ENCODE measurements around the gene FRAT1. TPM values are rescaled to one million over a fixed set of nuclear protein-coding genes. Genes with fewer than 3 reads are reported as not detected.
"Not testable (repeated sequence)": the region's sequence is repeated elsewhere in the genome, so short reads cannot be mapped to it uniquely, and the experiment has no call there.

FRAT1 gene
- total RNA-seq, 1 experiment from 2014 or later, result 2.5 TPM

DNA sequence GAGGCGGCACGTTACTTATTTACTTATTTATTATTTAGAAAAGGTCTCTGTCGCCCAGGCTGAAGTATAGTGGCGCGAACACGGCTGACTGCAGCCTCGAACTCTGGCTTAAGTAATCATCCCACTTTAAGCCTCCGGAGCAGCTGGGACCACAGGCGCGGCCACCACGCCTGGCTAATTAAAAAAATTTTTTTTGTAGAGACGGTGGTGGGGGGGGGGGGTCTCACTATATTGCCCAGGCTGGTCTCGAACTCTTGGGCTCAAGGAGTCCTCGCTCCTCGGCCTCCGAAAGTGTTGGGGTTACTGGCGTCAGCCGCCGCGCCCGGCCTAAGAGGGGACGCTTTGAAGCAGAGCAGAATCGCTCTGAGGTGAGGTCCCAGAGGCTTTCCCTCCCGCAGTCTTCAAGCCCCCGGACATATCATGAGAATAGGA, 16.1 kb downstream of the FRAT1 start:
- DNase-seq, result no peak
- Histone ChIP-seq H3K4me3 (ENCODE audit: low read length) (peak overlapping the region; percentile 69; the same call in 1 of the 2 replicates), H3K9ac (ENCODE audit: low read length) (peak overlapping the region; percentile 80), H3K27ac (ENCODE audit: low read length) (no peak overlapping the region), H3K36me3 (ENCODE audit: insufficient read depth, low read length) (no peaks in the 10 kb centered on the region), H3K27me3 (ENCODE audit: low read length) (no peaks in the 10 kb centered on the region), H3K4me1 (ENCODE audit: low read length) (peaks cover 31% of the 10 kb centered on the region), H2AFZ (ENCODE audit: low read length) (no peak overlapping the region), H3K9me2 (replicated peaks; ENCODE audit: insufficient read depth, low read length) (no peaks in the 10 kb centered on the region), H3K79me2 (ENCODE audit: low read length) (peaks cover 19% of the 10 kb centered on the region), H3K4me2 (ENCODE audit: low read depth, low read length, poor library complexity, severe bottlenecking) (peak overlapping the region; percentile 78), H3K9me3 (ENCODE audit: low read length) (no peaks in the 10 kb centered on the region), H4K20me1 (ENCODE audit: insufficient read depth, low read depth, low read length) (peaks cover 8% of the 10 kb centered on the region; the same call in 1 of the 2 replicates)

DNA sequence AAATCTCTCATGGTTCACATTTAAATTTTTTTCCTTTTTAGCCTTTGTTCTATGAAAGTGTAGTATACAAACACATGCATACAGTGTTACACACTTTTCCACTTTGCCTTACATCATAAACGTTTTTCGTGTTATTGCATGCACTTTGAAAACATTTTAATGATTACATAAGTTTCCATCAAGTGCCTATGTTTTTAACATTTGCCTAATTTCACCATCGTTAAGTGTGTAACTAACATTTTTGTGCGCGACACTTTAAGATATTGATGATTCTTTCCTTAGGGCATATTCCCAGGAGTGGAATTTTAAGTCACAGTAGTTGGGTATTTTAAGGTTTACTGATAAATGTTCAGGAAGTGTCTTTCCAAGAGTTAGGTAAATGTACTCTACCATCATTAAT, 16.9 kb downstream of the FRAT1 start:
- H3K36me3 ChIP-seq (ENCODE audit: insufficient read depth, low read length), result no peaks in the 10 kb centered on the region
- H3K79me2 ChIP-seq (ENCODE audit: low read length), result peaks cover 19% of the 10 kb centered on the region
- H3K9me2 ChIP-seq (replicated peaks; ENCODE audit: insufficient read depth, low read length), result no peaks in the 10 kb centered on the region
- peaks cover 31% of the 10 kb centered on the region for H3K4me1 ChIP-seq (ENCODE audit: low read length)
- peak overlapping the region; percentile 35 for H3K4me2 ChIP-seq (ENCODE audit: low read depth, low read length, poor library complexity, severe bottlenecking)
- H3K9me3 ChIP-seq (ENCODE audit: low read length), result no peaks in the 10 kb centered on the region
- H3K27ac ChIP-seq (ENCODE audit: low read length), result no peak overlapping the region
- no peak overlapping the region for H3K9ac ChIP-seq (ENCODE audit: low read length)
- no peak for DNase-seq
- no peak overlapping the region for H2AFZ ChIP-seq (ENCODE audit: low read length)
- no peaks in the 10 kb centered on the region for H3K27me3 ChIP-seq (ENCODE audit: low read length)
- peaks cover 8% of the 10 kb centered on the region; the same call in 1 of the 2 replicates for H4K20me1 ChIP-seq (ENCODE audit: insufficient read depth, low read depth, low read length)
- H3K4me3 ChIP-seq (ENCODE audit: low read length), result no peak overlapping the region

DNA sequence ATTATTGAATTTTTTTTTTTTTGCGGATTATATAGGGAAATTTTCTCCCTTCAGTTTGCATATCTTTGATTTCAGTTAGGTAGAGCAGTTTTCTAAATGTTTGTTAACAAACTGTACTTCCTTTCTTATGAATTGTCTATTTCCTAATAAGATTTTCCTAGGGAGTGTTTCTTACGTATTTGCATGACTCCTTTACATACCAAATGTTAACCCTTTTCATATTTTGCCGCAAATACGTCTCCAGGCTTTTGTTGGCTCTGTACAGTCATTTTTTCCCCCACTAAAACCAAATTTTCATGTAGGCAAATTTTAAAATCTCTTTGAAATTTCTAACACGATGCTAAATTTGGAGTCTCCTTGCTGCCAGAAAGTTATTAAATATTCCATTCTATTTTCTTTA, 17.4 kb downstream of the FRAT1 start:
- Histone ChIP-seq H3K9ac (ENCODE audit: low read length) (no peak overlapping the region), H3K9me2 (replicated peaks; ENCODE audit: insufficient read depth, low read length) (no peaks in the 10 kb centered on the region), H4K20me1 (ENCODE audit: insufficient read depth, low read depth, low read length) (peaks cover 8% of the 10 kb centered on the region; the same call in 1 of the 2 replicates), H3K4me1 (ENCODE audit: low read length) (peaks cover 31% of the 10 kb centered on the region), H3K4me3 (ENCODE audit: low read length) (no peak overlapping the region), H3K9me3 (ENCODE audit: low read length) (no peaks in the 10 kb centered on the region), H3K27ac (ENCODE audit: low read length) (no peak overlapping the region), H2AFZ (ENCODE audit: low read length) (no peak overlapping the region), H3K79me2 (ENCODE audit: low read length) (peaks cover 19% of the 10 kb centered on the region), H3K27me3 (ENCODE audit: low read length) (no peaks in the 10 kb centered on the region), H3K4me2 (ENCODE audit: low read depth, low read length, poor library complexity, severe bottlenecking) (peak overlapping the region; percentile 35), H3K36me3 (ENCODE audit: insufficient read depth, low read length) (no peaks in the 10 kb centered on the region)
- peak; percentile 45 for DNase-seq

DNA sequence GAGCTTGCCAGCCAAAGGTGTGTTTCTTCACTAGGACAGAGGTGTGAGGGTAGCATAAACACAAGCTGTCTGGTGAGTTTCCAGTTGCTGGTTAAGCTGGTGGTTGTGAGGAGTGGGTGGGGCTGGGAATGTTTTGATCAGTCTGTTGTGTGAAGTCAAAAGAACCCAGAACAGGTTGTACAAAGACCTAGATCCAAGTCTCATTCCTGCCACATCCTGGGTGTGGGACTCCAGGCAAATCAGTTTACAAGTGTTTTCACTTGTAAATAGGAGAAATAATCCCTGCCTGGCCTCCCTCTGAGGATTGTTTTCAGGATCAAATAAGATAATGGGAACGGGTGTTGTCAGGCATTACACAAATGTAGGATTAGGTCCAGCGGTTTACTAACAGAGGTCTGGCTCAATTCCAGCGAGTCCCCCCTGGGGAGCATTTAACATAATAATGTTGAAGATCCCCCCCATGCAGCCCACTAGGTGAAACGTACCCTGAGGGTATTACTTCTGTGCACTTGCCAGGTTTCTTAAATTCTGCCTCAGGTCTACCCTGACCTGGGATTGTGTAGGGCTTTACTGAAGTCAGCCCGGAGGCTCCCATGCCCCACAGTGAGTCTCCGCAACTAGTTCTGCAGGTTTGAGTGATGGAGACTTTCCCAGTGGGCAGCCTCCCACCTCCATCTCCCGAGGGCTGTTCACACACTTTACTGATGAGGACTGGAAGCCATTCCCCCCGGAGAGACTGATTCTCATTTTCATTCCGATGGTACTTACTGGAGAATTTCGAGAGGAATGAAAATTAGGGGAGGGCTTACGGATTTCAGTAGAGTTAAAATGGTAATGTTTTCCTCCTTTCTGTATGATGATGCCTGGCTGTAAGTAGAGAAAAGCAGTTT, 18.1 kb downstream of the FRAT1 start:
- no peaks in the 10 kb centered on the region for H3K9me3 ChIP-seq (ENCODE audit: low read length)
- H4K20me1 ChIP-seq (ENCODE audit: insufficient read depth, low read depth, low read length), result peaks cover 8% of the 10 kb centered on the region; the same call in 1 of the 2 replicates
- no peaks in the 10 kb centered on the region for H3K36me3 ChIP-seq (ENCODE audit: insufficient read depth, low read length)
- no peak overlapping the region for H2AFZ ChIP-seq (ENCODE audit: low read length)
- H3K9ac ChIP-seq (ENCODE audit: low read length), result no peak overlapping the region
- no peaks in the 10 kb centered on the region for H3K27me3 ChIP-seq (ENCODE audit: low read length)
- H3K27ac ChIP-seq (ENCODE audit: low read length), result no peak overlapping the region
- no peaks in the 10 kb centered on the region for H3K9me2 ChIP-seq (replicated peaks; ENCODE audit: insufficient read depth, low read length)
- H3K4me3 ChIP-seq (ENCODE audit: low read length), result no peak overlapping the region
- peak overlapping the region; percentile 35 for H3K4me2 ChIP-seq (ENCODE audit: low read depth, low read length, poor library complexity, severe bottlenecking)
- H3K79me2 ChIP-seq (ENCODE audit: low read length), result peaks cover 15% of the 10 kb centered on the region
- DNase-seq, result no peak
- H3K4me1 ChIP-seq (ENCODE audit: low read length), result peaks cover 31% of the 10 kb centered on the region

DNA sequence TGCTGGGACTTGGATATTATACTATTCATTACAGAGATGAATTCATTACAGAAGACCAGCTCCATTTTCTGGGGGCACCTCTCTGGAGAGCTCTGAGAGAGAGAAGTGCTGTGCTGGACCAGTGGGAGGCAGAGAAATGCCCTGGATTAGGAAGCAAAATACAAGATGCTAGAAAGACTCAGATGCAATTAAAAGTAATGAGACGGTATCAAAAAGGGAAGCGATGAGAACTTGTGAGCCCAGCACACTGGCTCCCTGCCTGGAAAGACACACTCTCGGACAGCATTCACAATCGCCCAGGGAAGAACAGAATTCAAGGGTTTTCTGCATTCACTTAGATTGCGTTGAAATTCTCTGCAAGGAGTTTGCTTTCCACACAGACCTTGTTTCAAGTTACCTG, 19.0 kb downstream of the FRAT1 start:
- no peaks in the 10 kb centered on the region for H3K9me2 ChIP-seq (replicated peaks; ENCODE audit: insufficient read depth, low read length)
- no peaks in the 10 kb centered on the region for H3K9me3 ChIP-seq (ENCODE audit: low read length)
- no peak for DNase-seq
- H2AFZ ChIP-seq (ENCODE audit: low read length), result no peak overlapping the region
- H3K79me2 ChIP-seq (ENCODE audit: low read length), result peaks cover 7% of the 10 kb centered on the region
- no peaks in the 10 kb centered on the region for H3K36me3 ChIP-seq (ENCODE audit: insufficient read depth, low read length)
- H3K27ac ChIP-seq (ENCODE audit: low read length), result no peak overlapping the region
- no peak overlapping the region for H3K4me3 ChIP-seq (ENCODE audit: low read length)
- no peak overlapping the region for H3K4me2 ChIP-seq (ENCODE audit: low read depth, low read length, poor library complexity, severe bottlenecking)
- no peaks in the 10 kb centered on the region for H3K27me3 ChIP-seq (ENCODE audit: low read length)
- peaks cover 5% of the 10 kb centered on the region; the same call in 1 of the 2 replicates for H4K20me1 ChIP-seq (ENCODE audit: insufficient read depth, low read depth, low read length)
- peaks cover 22% of the 10 kb centered on the region for H3K4me1 ChIP-seq (ENCODE audit: low read length)
- H3K9ac ChIP-seq (ENCODE audit: low read length), result no peak overlapping the region

DNA sequence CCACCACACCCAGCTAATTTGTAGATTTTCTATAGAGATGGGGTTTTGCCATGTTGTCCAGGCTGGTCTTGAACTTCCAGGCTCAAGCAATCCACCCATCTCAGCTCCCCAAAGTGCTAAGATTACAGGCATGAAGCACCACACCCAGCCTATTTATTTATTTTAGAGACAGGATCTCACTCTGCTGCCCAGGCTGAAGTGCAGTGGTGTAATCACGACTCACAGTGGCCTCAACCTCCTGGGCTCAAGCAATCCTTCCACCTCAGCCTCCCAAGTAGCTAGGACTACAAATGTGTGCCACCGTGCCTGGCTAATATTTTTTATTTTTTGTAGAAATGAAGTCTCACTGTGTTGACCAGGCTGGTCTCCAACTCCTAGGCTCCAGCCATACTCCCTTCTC, 22.3 kb downstream of the FRAT1 start:
- Histone ChIP-seq H3K36me3 (ENCODE audit: insufficient read depth, low read length) (no peaks in the 10 kb centered on the region), H3K27me3 (ENCODE audit: low read length) (no peaks in the 10 kb centered on the region), H3K9me3 (ENCODE audit: low read length) (no peaks in the 10 kb centered on the region), H3K27ac (ENCODE audit: low read length) (no peak overlapping the region), H4K20me1 (ENCODE audit: insufficient read depth, low read depth, low read length) (no peaks in the 10 kb centered on the region), H3K9ac (ENCODE audit: low read length) (no peak overlapping the region), H3K4me1 (ENCODE audit: low read length) (peaks cover 6% of the 10 kb centered on the region), H3K4me2 (ENCODE audit: low read depth, low read length, poor library complexity, severe bottlenecking) (no peak overlapping the region), H3K79me2 (ENCODE audit: low read length) (no peaks in the 10 kb centered on the region), H2AFZ (ENCODE audit: low read length) (no peak overlapping the region), H3K4me3 (ENCODE audit: low read length) (no peak overlapping the region), H3K9me2 (replicated peaks; ENCODE audit: insufficient read depth, low read length) (no peaks in the 10 kb centered on the region)
- DNase-seq, result no peak

DNA sequence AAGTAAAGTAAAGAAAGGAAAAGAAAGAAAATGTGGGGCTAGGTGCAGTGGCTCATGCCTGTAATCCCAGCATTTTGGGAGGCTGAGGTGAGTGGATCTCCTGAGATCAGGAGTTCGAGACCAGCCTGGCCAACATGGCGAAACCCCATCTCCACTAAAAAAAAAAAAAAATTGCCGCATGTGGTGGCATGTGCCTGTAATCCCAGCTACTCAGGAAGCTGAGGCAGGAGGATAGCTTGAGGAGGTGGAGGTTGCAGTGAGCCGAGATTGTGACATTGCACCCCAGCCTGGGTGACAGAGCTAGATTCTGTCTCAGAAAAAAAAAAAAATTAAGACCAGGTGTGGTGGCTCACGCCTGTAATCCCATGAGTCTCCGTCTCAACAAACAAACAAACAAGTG, 24.6 kb downstream of the FRAT1 start:
- not testable (repeated sequence) for DNase-seq

DNA sequence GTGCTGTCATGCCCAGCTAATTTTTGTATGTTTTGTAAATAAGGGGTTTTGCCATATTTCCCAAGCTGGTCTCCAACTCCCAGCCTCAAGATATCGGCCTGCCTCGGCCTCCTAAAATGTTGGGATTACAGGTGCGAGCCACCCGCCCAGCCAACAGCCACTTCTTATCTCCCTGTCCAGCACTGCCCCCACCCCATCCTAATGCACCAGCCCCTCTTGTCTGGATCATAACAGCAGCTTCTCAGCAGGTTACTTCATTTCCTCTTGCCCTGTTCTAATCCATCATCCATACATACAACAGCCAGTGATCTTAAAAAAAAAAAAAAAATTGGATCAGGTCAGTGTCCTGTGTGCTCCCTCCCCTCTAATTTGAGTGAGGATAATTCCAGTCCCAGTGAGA, 28.2 kb downstream of the FRAT1 start:
- Histone ChIP-seq H3K79me2 (ENCODE audit: low read length) (no peaks in the 10 kb centered on the region), H2AFZ (ENCODE audit: low read length) (no peak overlapping the region), H3K9ac (ENCODE audit: low read length) (no peak overlapping the region), H3K27me3 (ENCODE audit: low read length) (no peaks in the 10 kb centered on the region), H3K9me3 (ENCODE audit: low read length) (no peaks in the 10 kb centered on the region), H3K4me1 (ENCODE audit: low read length) (no peaks in the 10 kb centered on the region), H3K4me2 (ENCODE audit: low read depth, low read length, poor library complexity, severe bottlenecking) (no peak overlapping the region), H3K27ac (ENCODE audit: low read length) (no peak overlapping the region), H4K20me1 (ENCODE audit: insufficient read depth, low read depth, low read length) (no peaks in the 10 kb centered on the region), H3K4me3 (ENCODE audit: low read length) (no peak overlapping the region), H3K36me3 (ENCODE audit: insufficient read depth, low read length) (no peaks in the 10 kb centered on the region), H3K9me2 (replicated peaks; ENCODE audit: insufficient read depth, low read length) (no peaks in the 10 kb centered on the region)
- no peak for DNase-seq

More for the DNA sequence above, 24.6 kb downstream of the FRAT1 start:
- H2AFZ ChIP-seq (ENCODE audit: low read length); H3K79me2 ChIP-seq (ENCODE audit: low read length); H3K27me3 ChIP-seq (ENCODE audit: low read length); H3K4me2 ChIP-seq (ENCODE audit: low read depth, low read length, poor library complexity, severe bottlenecking); H3K9me3 ChIP-seq (ENCODE audit: low read length); H3K36me3 ChIP-seq (ENCODE audit: insufficient read depth, low read length); H3K9me2 ChIP-seq (replicated peaks; ENCODE audit: insufficient read depth, low read length); H3K4me1 ChIP-seq (ENCODE audit: low read length); H3K9ac ChIP-seq (ENCODE audit: low read length); H3K27ac ChIP-seq (ENCODE audit: low read length); H3K4me3 ChIP-seq (ENCODE audit: low read length); H4K20me1 ChIP-seq (ENCODE audit: insufficient read depth, low read depth, low read length): not testable (repeated sequence)
